HUES48 (cell line): ENCODE results near the gene POLR2A.
A peak's percentile ranks its signal among the peaks of the same experiment; 100 is the strongest.
"Not testable (repeated sequence)": the region's sequence is repeated elsewhere in the genome, so short reads cannot be mapped to it uniquely, and the experiment has no call there.

ENCODE experiments used
- H3K27ac ChIP-seq: one replicate; pipeline ENCODE4 v1.7.0; 2013; ENCODE audit warnings: low read depth, low read length, inconsistent platforms
- H3K27me3 ChIP-seq: 2 replicates; pipeline ENCODE4 v1.6.1; 2013; ENCODE audit warnings: mild to moderate bottlenecking, low read length; ENCODE audit not compliant: control insufficient read depth, insufficient read depth
- H3K36me3 ChIP-seq: 2 replicates; pipeline ENCODE4 v1.6.1; 2013; ENCODE audit warnings: low read length; ENCODE audit not compliant: control insufficient read depth, insufficient read depth
- H3K4me1 ChIP-seq: 2 replicates; pipeline ENCODE4 v1.6.1; 2013; ENCODE audit warnings: mild to moderate bottlenecking, low read length; ENCODE audit not compliant: control insufficient read depth, insufficient read depth
- H3K4me3 ChIP-seq: 2 replicates; pipeline ENCODE4 v1.5.1; 2013; ENCODE audit warnings: mild to moderate bottlenecking, low read depth, low read length
- H3K9ac ChIP-seq: 2 replicates; pipeline ENCODE4 v1.6.1; 2013; ENCODE audit warnings: mild to moderate bottlenecking, low read depth, low read length, moderate library complexity
- H3K9me3 ChIP-seq: 2 replicates; pipeline ENCODE4 v1.6.1; 2013; ENCODE audit warnings: low read length; ENCODE audit not compliant: control insufficient read depth, insufficient read depth

POLR2A gene

DNA sequence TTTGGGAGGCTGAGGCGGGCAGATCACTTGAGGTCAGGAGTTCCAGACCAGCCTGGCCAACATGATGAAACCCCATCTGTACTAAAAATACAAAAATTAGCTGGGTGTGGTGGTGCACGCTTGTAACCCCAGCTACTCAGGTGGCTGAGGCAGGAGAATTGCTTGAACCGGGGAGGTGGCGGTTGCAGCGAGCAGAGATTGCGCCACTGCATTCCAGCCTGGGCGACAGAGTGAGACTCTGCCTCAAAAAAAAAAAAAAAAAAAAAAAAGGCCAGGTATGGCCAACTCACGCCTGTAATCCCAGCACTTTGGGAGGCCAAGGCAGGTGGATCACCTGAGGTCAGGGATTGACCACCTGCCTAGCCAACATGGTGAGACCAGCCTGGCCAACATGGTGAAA is 9.4 kb upstream of the POLR2A start:
- H3K27me3 ChIP-seq, H3K36me3 ChIP-seq, H3K9ac ChIP-seq, H3K4me3 ChIP-seq, H3K27ac ChIP-seq, H3K9me3 ChIP-seq: not testable (repeated sequence)
- peaks cover 15% of the 10 kb centered on the region for H3K4me1 ChIP-seq

DNA sequence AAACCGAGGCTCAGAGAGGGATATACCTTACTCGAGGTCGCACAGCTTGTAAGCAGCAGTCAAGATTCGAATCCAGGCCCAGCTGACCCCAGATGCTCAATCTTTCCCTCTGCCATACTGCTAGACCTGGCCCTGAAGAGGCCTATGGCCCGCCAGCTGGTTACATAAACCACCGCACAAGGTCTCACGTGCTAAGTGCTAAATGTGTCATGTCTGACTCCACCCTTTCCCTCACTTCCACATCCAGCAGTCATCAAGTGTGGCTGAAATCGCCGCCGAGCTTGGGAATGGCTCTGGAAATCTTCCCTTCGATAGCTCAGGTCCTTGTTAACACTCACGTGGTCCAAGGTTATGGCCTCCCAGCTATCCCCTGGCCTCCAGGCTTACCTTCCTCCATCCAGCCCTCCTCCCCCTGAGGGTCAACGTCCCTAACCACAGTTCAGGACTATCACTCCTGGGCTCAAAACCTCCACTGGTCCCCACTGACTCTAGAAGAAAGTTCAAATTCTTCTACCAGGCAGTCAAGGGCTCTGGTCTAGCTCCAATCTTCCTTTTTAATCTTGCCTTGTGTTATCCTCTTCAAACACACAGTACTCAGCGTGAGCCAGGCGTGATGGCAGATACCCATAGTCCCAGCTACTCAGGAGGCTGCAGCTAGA is 8.3 kb upstream of the POLR2A start:
- no peaks in the 10 kb centered on the region for H3K27me3 ChIP-seq
- H3K4me1 ChIP-seq, result peaks cover 18% of the 10 kb centered on the region
- no peaks in the 10 kb centered on the region for H3K9me3 ChIP-seq
- H3K4me3 ChIP-seq, result no peak overlapping the region
- H3K36me3 ChIP-seq, result no peaks in the 10 kb centered on the region
- no peak overlapping the region for H3K27ac ChIP-seq
- H3K9ac ChIP-seq, result no peak overlapping the region

DNA sequence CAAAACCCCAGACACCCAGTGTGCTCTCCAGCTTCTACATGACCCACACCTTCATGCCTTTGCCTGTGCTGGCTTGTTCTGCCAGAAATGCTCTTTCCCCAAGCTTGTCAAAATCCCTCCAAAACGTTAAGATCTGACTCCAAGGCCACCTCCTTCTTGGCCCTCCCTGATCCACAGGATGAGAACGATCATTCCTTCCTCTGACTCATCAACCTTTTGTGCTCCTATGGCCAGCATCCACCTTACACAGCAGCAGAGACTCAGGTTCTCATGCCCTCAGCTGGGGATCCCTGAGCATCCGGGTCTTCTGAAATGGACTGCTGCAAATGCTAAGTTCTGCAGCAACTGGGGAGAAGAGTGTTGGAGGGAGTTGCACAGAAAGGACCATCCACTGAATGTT is 7.7 kb upstream of the POLR2A start:
- Histone ChIP-seq H3K9ac (no peak overlapping the region), H3K4me1 (peaks cover 18% of the 10 kb centered on the region), H3K27ac (no peak overlapping the region)

DNA sequence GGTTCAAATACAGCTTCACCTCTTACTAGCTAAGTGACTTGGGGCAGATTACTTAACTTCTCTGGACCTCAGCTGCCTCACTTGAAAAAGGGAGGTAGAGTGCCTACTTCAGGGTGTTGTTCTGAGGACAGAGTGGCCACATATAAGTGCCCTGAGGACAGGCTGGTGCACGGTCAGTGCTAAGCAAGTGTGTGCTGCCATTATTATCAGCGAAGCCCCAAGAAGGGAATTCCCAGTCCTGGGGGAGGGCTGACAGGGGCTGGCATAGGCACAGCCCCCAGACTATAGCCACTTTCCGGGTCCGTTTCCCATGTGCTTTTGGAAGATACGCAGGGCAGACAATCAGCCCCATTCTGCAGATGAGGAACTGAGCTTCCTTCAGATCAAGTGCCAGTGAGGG is 7.2 kb upstream of the POLR2A start:
- Histone ChIP-seq H3K27ac (no peak overlapping the region), H3K27me3 (no peaks in the 10 kb centered on the region), H3K9ac (no peak overlapping the region), H3K36me3 (no peaks in the 10 kb centered on the region), H3K4me1 (peaks cover 18% of the 10 kb centered on the region), H3K9me3 (no peaks in the 10 kb centered on the region), H3K4me3 (no peak overlapping the region)

More for the DNA sequence above, 7.7 kb upstream of the POLR2A start:
- no peaks in the 10 kb centered on the region for H3K27me3 ChIP-seq
- H3K36me3 ChIP-seq, result no peaks in the 10 kb centered on the region
- H3K9me3 ChIP-seq, result no peaks in the 10 kb centered on the region
- no peak overlapping the region for H3K4me3 ChIP-seq

DNA sequence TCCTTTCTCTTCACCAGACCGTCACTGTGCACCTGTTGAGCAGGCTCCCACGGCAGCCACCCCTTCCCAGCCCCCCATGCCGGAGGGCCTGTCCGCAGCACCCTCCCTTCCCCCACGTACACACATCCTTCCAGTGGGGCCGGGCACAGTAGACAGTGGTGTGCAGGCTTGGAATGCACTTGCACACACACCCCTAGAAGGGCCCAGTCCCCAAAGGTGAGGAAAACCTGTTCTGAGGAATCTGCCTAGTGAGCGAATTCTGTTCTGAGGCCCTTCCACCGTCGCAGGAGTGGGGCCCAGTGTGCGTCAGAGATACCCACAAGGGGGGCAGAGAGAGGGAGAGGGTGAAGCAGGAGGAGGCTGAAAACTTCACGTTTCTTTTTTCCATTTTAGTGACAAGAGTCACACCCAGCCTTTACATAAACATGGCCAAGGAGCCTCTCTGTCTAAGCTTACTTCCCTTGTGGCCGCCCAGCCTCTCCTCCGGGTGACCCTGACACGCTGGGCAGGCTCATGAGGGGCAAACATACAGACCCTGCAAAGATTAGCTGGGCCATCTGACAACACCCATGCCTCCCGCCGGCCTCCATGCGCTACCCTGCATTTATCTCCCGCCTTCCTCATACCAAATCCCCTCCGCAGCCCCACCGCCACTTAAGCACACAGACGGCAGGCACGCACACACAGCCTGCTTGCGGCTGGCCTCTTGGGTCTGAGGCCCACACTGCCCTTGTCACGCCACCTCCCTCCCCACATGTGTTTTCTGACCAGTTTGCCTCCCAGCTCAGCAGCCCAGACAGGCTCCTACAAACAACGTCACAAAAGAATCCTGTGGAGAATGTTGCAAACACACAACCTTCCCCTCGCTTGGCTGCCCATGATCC is 6.5 kb upstream of the POLR2A start:
- Histone ChIP-seq H3K4me1 (peaks cover 18% of the 10 kb centered on the region), H3K27ac (peak overlapping the region; percentile 31), H3K4me3 (peak overlapping the region; percentile 72; the same call in 1 of the 2 replicates), H3K9me3 (no peaks in the 10 kb centered on the region), H3K27me3 (no peaks in the 10 kb centered on the region), H3K9ac (no peak overlapping the region), H3K36me3 (no peaks in the 10 kb centered on the region)

DNA sequence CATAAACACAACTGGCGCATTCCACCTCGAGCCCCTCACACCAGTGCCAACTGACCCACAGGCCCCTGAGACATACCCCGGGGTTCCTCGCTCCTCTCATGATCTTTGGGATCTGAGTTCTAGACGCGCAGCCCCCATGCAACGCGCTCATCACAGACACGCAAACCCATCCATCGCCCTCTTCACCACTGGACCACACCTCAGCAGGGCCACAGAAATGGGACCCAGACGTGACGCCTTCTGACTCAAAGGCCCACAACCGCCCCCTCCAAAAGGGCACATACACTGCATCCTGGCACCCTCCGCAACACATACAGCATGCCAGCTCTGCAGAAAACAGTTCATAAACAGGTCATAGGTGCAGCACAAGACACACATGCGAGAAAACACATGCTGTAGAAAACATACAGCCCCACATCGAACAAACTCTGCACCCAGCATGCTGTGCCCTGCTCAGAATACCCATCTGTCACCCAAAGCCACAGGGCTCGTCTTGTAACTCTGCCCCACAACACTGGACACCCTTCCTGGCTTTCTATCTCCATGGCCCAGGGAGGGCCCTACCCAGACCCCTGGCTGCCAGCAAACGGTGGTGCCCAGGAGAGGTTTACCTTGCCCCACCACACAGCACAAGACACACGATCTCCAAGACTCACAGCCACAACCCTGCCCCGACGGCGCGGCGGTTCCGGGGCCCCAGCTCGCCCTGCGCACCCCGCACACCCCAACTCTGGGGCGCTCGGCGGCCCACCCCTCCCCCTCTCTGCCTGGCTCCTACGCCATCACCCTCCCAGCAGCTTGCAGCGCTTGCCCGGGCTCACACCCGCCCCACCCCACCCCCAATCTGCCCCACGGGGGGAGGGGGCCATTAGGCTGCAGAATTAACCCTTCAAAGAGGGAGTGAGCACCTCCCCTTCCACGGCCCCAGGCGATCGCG is 5.6 kb upstream of the POLR2A start:
- Histone ChIP-seq H3K4me3 (peak overlapping the region; percentile 72), H3K9ac (peak overlapping the region; percentile 63; the same call in 1 of the 2 replicates), H3K27ac (peak overlapping the region; percentile 71), H3K9me3 (no peaks in the 10 kb centered on the region), H3K27me3 (no peaks in the 10 kb centered on the region), H3K4me1 (peaks cover 18% of the 10 kb centered on the region), H3K36me3 (no peaks in the 10 kb centered on the region)

DNA sequence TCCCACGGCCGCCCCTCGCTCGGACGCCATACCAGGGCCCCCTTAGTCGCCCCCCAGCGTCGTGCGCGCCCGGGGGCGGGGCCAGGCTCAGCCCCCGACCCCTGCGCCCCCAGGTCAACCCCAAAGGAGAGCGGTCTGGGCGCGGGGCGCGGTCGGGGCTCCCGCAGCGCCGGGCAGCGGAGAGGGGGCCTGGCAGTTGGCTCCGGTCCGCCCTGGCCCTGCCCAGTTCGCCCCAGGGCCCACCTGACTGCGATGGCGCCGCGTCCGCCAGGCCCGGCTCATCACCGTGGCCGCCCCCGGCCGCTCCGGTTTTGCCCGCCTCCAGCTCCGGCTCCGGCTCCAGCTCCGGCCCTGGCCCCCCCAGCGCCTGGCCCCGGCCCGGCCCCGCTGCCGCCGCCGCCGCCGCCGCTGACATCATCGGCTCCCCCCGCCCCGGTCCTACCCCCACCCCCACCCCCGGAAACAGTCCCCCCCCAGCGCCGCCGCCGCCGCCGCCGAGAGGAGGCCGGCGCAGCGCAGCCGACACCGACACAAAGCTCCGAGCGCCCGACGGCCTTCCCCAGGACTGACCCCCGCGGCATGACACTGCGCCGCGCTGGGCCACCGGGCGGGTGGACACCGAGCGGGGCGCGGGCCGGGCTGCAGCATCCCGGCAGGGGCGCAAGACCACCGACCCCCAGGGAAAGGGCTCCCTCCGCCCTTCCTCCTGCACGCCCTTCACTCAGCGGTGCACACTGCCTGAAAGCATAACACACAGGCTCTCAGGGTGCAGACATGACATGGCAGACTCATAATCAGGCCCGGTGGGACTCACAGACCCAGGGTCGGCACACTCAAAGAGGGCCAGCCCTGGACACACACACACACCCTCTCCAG is 4.7 kb upstream of the POLR2A start, which contains the start of gene ZBTB4:
ZBTB4 (minus strand) TSS at position 419 of the 876 bp plus-strand sequence. CDS start 12,830 bp downstream, outside the sequence.
- peak within 1 kb of the TSS; percentile 76 for H3K27ac ChIP-seq
- H3K9ac ChIP-seq, result peak within 1 kb of the TSS; percentile 76
- H3K27me3 ChIP-seq, result no peaks in the 10 kb centered on the region
- no peaks in the 10 kb centered on the region for H3K36me3 ChIP-seq
- no peaks in the 10 kb centered on the region for H3K9me3 ChIP-seq
- peak within 1 kb of the TSS; percentile 75 for H3K4me3 ChIP-seq
- H3K4me1 ChIP-seq, result peaks cover 18% of the 10 kb centered on the region

DNA sequence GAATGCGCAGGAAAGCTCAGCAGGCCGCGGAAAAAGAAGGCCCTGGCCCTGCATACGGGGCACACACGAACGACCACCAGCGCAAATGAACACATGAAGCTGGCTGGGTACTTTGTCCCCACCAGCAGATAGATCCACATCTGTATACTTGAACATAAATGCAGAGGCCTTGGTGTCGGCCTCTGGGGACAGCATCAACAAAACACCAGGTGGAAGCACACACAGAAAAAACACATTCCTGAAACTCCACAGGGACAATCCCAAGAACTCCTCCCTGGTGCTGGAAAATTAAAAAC is 4.1 kb upstream of the POLR2A start:
- Histone ChIP-seq H3K36me3 (no peaks in the 10 kb centered on the region), H3K4me3 (peak overlapping the region; percentile 75), H3K4me1 (peaks cover 18% of the 10 kb centered on the region), H3K27ac (peak overlapping the region; percentile 76), H3K27me3 (no peaks in the 10 kb centered on the region), H3K9ac (peak overlapping the region; percentile 76), H3K9me3 (no peaks in the 10 kb centered on the region)

DNA sequence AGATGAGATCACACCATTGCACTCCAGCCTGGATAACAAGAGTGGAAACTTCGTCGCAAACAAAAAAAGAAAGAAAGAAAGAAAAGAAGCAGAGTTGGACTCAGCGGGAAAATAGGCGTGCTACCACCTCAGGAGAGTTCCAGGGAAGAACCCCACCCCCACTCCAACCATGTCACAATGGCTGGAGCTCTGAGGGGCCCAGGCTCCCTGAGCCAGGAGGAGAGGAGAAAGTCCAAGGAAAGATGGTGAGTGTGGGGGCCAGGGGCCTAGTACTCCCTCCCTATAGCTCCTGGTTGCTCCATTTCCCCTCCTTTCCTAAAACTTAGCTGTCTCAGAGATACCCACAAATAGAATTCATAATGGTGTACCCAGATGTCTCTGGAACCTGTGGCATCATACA is 2.9 kb upstream of the POLR2A start, which contains the start of gene SLC35G6:
SLC35G6 (plus strand) TSS at position 172 of the 400 bp plus-strand sequence; CDS start at position 243, 71 bp downstream.
- not testable (repeated sequence) for H3K27ac ChIP-seq, H3K9me3 ChIP-seq, H3K27me3 ChIP-seq, H3K4me3 ChIP-seq, H3K36me3 ChIP-seq, H3K9ac ChIP-seq
- H3K4me1 ChIP-seq, result peaks cover 25% of the 10 kb centered on the region
